Neural progenitor cell (in vitro differentiated cells): ENCODE data around the gene TIAL1. TPM values are rescaled to one million over a fixed set of nuclear protein-coding genes. Genes with fewer than 3 reads are reported as not detected.

ENCODE experiments used
- DNase-seq: peaks from one replicate; pipeline ENCODE4 v3.0.0-alpha.2; 2016; ENCODE audit warnings: low spot score
- H2AFZ ChIP-seq: fragments of 200-600 bp; sonication (generic); replicated peaks from 2 replicates; pipeline ENCODE4 v1.6.1; 2016; ENCODE audit warnings: antibody characterized with exemption
- H3F3A ChIP-seq: fragments of 200-600 bp; sonication (generic); 2 replicates; pipeline ENCODE4 v1.6.1; 2016; ENCODE audit warnings: antibody characterized with exemption, low read depth
- H3K27ac ChIP-seq: fragments of 200-600 bp; sonication (generic); 2 replicates; pipeline ENCODE4 v1.5.1; 2016; ENCODE audit warnings: mild to moderate bottlenecking
- H3K27me3 ChIP-seq: fragments of 200-600 bp; sonication (generic); 2 replicates; pipeline ENCODE4 v1.6.1; 2016; ENCODE audit warnings: mild to moderate bottlenecking, moderate library complexity
- H3K36me3 ChIP-seq: fragments of 200-600 bp; sonication (generic); 2 replicates; pipeline ENCODE4 v1.5.1; 2016
- H3K4me1 ChIP-seq: fragments of 200-600 bp; sonication (generic); 2 replicates; pipeline ENCODE4 v1.6.1; 2016; ENCODE audit warnings: mixed run types
- H3K4me2 ChIP-seq: fragments of 200-600 bp; sonication (generic); 2 replicates; pipeline ENCODE4 v1.6.1; 2016
- H3K4me3 ChIP-seq: fragments of 200-600 bp; sonication (generic); 2 replicates; pipeline ENCODE4 v1.5.1; 2016
- H3K79me2 ChIP-seq: fragments of 200-600 bp; sonication (generic); 2 replicates; pipeline ENCODE4 v1.6.1; 2016; ENCODE audit warnings: low read depth
- H3K9ac ChIP-seq: fragments of 200-600 bp; sonication (generic); 2 replicates; pipeline ENCODE4 v1.6.1; 2016
- H3K9me3 ChIP-seq: fragments of 200-600 bp; sonication (generic); 2 replicates; pipeline ENCODE4 v1.5.1; 2016; ENCODE audit warnings: low read depth
- H4K20me1 ChIP-seq: fragments of 200-600 bp; sonication (generic); 2 replicates; pipeline ENCODE4 v1.6.1; 2016; ENCODE audit warnings: low read depth
- H3K27ac Mint-ChIP-seq: 3 replicates; pipeline ENCODE4 v1.8.0; 2021; ENCODE audit warnings: mixed read lengths
- H3K27me3 Mint-ChIP-seq: 2 replicates; pipeline ENCODE4 v1.8.0; 2022; ENCODE audit warnings: low read depth, mild to moderate bottlenecking, inconsistent platforms, moderate library complexity, mixed read lengths; ENCODE audit not compliant: insufficient read depth
- H3K36me3 Mint-ChIP-seq: 3 replicates; pipeline ENCODE4 v1.8.0; 2021; ENCODE audit warnings: mixed read lengths
- H3K4me1 Mint-ChIP-seq: 3 replicates; pipeline ENCODE4 v1.8.0; 2021; ENCODE audit warnings: mixed read lengths
- H3K4me3 Mint-ChIP-seq: 3 replicates; pipeline ENCODE4 v1.8.0; 2021; ENCODE audit warnings: mild to moderate bottlenecking, moderate library complexity, mixed read lengths
- H3K9me3 Mint-ChIP-seq: 3 replicates; pipeline ENCODE4 v1.8.0; 2020; ENCODE audit warnings: mixed read lengths
- EZH2 ChIP-seq: fragments of 200-600 bp; sonication (generic); IDR thresholded peaks from 2 replicates; pipeline ENCODE4 v1.6.1; 2017; ENCODE audit warnings: antibody characterized with exemption, mild to moderate bottlenecking, moderate library complexity
- EZH2phosphoT487 ChIP-seq: fragments of 200-600 bp; sonication (generic); IDR thresholded peaks from 2 replicates; pipeline ENCODE4 v1.6.1; 2017; ENCODE audit warnings: antibody characterized with exemption
- total RNA-seq: library from RNA; depleted of rRNA; stranded (reverse); fragments of >200 nt; gene quantifications from 2 replicates; pipeline ENCODE4 v1.2.3, GENCODE V29; 2015; ENCODE audit warnings: low replicate concordance
- TF ChIP-seq, protein P1 (sequence below): fragments of 200-600 bp; sonication (generic); IDR thresholded peaks from 2 replicates; pipeline ENCODE4 v1.5.1; 2017; ENCODE audit warnings: antibody characterized with exemption, mild to moderate bottlenecking

The TIAL1 gene
- total RNA-seq, 1 donor from 2014 or later = 166 TPM

DNA sequence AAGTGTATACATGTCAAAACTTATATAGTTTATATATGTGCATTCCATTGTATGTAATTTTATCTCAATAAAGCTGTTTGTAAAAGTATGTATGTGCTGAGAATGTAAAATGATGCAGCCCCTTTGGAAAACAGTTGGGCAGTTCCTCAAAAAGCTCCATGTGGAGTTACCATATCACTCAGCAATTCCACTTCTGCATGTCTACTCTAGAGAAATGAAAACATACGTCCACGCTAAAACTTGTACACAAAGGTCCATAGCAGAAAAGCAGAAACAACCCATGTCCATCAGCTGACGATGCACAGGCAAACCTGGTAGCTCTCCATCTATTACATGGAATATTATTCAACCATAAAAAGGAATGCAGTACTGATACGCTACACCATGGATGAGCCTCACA, 45.9 kb downstream of the TIAL1 start:
- TF ChIP-seq EZH2 (no peak), EZH2phosphoT487 (no peak)
- TF ChIP-seq, protein P1, sequence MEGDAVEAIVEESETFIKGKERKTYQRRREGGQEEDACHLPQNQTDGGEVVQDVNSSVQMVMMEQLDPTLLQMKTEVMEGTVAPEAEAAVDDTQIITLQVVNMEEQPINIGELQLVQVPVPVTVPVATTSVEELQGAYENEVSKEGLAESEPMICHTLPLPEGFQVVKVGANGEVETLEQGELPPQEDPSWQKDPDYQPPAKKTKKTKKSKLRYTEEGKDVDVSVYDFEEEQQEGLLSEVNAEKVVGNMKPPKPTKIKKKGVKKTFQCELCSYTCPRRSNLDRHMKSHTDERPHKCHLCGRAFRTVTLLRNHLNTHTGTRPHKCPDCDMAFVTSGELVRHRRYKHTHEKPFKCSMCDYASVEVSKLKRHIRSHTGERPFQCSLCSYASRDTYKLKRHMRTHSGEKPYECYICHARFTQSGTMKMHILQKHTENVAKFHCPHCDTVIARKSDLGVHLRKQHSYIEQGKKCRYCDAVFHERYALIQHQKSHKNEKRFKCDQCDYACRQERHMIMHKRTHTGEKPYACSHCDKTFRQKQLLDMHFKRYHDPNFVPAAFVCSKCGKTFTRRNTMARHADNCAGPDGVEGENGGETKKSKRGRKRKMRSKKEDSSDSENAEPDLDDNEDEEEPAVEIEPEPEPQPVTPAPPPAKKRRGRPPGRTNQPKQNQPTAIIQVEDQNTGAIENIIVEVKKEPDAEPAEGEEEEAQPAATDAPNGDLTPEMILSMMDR = no peak
- Mint-ChIP-seq H3K4me1 (peaks cover 6% of the 10 kb centered on the region), H3K27me3 (peaks cover 9% of the 10 kb centered on the region), H3K9me3 (no peaks in the 10 kb centered on the region), H3K36me3 (no peaks in the 10 kb centered on the region), H3K27ac (no peak overlapping the region), H3K4me3 (no peak overlapping the region)
- no peaks in the 10 kb centered on the region for H3F3A ChIP-seq
- H3K36me3 ChIP-seq = no peaks in the 10 kb centered on the region
- no peak overlapping the region for H3K4me3 ChIP-seq
- H3K79me2 ChIP-seq = no peaks in the 10 kb centered on the region
- H3K9me3 ChIP-seq = no peaks in the 10 kb centered on the region
- no peaks in the 10 kb centered on the region for H4K20me1 ChIP-seq
- no peaks in the 10 kb centered on the region for H3K27me3 ChIP-seq
- no peak overlapping the region for H3K27ac ChIP-seq
- no peak for DNase-seq
- no peak overlapping the region for H3K4me2 ChIP-seq
- no peak overlapping the region for H2AFZ ChIP-seq
- H3K4me1 ChIP-seq = no peaks in the 10 kb centered on the region
- no peak overlapping the region for H3K9ac ChIP-seq

DNA sequence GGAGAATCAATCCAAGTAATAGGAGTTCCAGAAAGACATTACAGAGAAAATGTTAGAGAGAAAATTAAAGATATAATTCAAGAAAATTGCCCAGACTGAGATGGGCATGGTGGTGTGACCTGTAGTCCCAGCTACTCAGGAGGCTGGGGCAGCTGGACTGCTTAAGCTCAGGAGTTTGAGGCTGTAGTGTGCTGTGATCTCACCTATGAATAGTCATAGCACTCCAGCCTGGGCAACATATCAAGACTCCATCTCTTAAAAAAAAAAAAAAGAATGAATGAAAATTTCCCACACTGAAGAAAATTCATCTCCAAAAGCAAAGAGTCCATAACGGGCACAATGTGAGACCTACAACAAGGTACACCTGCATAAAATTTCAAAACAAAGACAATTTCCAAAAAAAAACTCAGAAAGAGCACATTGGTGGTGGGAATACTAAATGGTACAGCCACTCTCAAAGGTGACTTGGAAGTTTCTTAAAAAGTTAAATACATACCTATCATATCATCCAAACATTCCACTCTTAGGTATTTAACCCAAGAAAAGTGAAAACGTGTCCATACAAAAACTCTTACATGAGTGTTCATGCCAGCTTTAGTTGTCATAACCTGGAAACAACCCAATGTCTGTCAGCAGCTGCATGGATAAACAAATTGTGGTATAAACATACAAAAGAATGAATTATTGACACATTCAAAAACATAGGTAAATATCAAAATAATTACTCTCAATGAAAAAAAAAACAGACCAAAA, 47.3 kb downstream of the TIAL1 start:
- H3K27ac Mint-ChIP-seq = no peak overlapping the region

DNA sequence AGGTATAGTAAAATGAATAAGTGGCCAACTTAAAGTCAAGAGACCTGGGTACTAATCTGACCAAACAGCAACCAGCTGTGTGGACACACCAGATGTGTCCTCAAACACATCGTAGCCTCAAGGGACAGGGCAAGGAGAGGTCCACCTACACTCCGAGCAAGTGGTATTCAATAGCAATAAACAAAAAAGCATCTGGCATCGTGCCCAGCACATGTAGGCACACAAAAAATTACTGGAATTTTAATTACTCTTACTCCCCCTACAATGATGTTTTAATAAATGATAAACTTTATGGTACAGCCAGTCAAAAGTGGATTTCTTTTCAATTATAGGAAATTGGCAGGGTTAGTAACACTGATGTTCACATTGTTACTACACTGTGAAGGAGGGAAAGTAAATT, 50.8 kb downstream of the TIAL1 start:
- Mint-ChIP-seq H3K27me3 (peaks cover 25% of the 10 kb centered on the region), H3K4me1 (peaks cover 23% of the 10 kb centered on the region), H3K36me3 (peaks cover 2% of the 10 kb centered on the region), H3K9me3 (no peaks in the 10 kb centered on the region), H3K4me3 (no peak overlapping the region), H3K27ac (no peak overlapping the region)
- Histone ChIP-seq H3K27me3 (peaks cover 32% of the 10 kb centered on the region), H3K9me3 (no peaks in the 10 kb centered on the region), H3K4me2 (no peak overlapping the region), H4K20me1 (peaks cover 7% of the 10 kb centered on the region), H3K27ac (no peak overlapping the region), H3K4me1 (peaks cover 15% of the 10 kb centered on the region), H2AFZ (no peak overlapping the region), H3K9ac (no peak overlapping the region), H3K4me3 (no peak overlapping the region), H3K79me2 (no peaks in the 10 kb centered on the region), H3K36me3 (no peaks in the 10 kb centered on the region), H3F3A (peaks cover 21% of the 10 kb centered on the region)
- no peak for TF ChIP-seq EZH2phosphoT487
- TF ChIP-seq, protein P1 = no peak
- TF ChIP-seq EZH2 = no peak
- no peak for DNase-seq

More for the DNA sequence above, 47.3 kb downstream of the TIAL1 start:
- Histone ChIP-seq H3K9me3 (no peaks in the 10 kb centered on the region), H3K4me2 (no peak overlapping the region), H2AFZ (no peak overlapping the region), H3F3A (peaks cover 6% of the 10 kb centered on the region), H3K36me3 (no peaks in the 10 kb centered on the region), H3K4me3 (no peak overlapping the region), H3K27ac (no peak overlapping the region), H3K9ac (no peak overlapping the region), H3K27me3 (peaks cover 4% of the 10 kb centered on the region), H4K20me1 (no peaks in the 10 kb centered on the region), H3K79me2 (no peaks in the 10 kb centered on the region), H3K4me1 (peaks cover 1% of the 10 kb centered on the region)
- Mint-ChIP-seq H3K27me3 (peaks cover 9% of the 10 kb centered on the region), H3K9me3 (no peaks in the 10 kb centered on the region), H3K4me1 (peaks cover 8% of the 10 kb centered on the region), H3K4me3 (no peak overlapping the region), H3K36me3 (no peaks in the 10 kb centered on the region)
- DNase-seq = no peak
- no peak for TF ChIP-seq EZH2phosphoT487
- TF ChIP-seq, protein P1 = no peak
- TF ChIP-seq EZH2 = no peak
